Mesodermal cell (in vitro differentiated cells): ENCODE results near the gene ALDH1A1.

Experiments
- H3K27ac ChIP-seq: 2 replicates; pipeline ENCODE4 v1.7.0; 2013; ENCODE audit warnings: mild to moderate bottlenecking, low read depth, low read length, moderate library complexity; ENCODE audit not compliant: severe bottlenecking
- H3K36me3 ChIP-seq: 2 replicates; pipeline ENCODE4 v1.7.1; 2013; ENCODE audit warnings: mild to moderate bottlenecking, low read length, moderate library complexity; ENCODE audit not compliant: control insufficient read depth, insufficient read depth
- H3K4me1 ChIP-seq: one replicate; pipeline ENCODE4 v1.7.1; 2013; ENCODE audit warnings: mild to moderate bottlenecking, low read length; ENCODE audit not compliant: insufficient read depth, control insufficient read depth, poor library complexity, severe bottlenecking
- H3K4me3 ChIP-seq: 2 replicates; pipeline ENCODE4 v1.7.0; 2013; ENCODE audit warnings: low read length, control low read depth, mild to moderate bottlenecking; ENCODE audit not compliant: insufficient read depth, poor library complexity, severe bottlenecking; ENCODE audit errors: extremely low read depth
- H3K9me3 ChIP-seq: 2 replicates; pipeline ENCODE4 v1.7.1; 2013; ENCODE audit warnings: mild to moderate bottlenecking, low read length, moderate library complexity; ENCODE audit not compliant: control insufficient read depth
- WGBS, 2 experiments: methylation state at CpG; one replicate each; pipeline ENCODE4 v1.1.5; 2013; ENCODE audit warnings: missing lambda C conversion rate in 2 of 2; ENCODE audit not compliant: insufficient coverage in 2 of 2; 5-methylcytosine and 5-hydroxymethylcytosine counted together

The ALDH1A1 gene

GRCh38 chr9:72929542-72929941, 23.3 kb downstream of the ALDH1A1 start:
- WGBS, 2 experiments, result 100% methylated on average over 1 of the region's 1 CpG; no CpG with 5 or more reads in 1 of the 2 experiments
- Histone ChIP-seq H3K4me1 (no peaks in the 10 kb centered on the region), H3K9me3 (no peaks in the 10 kb centered on the region), H3K27ac (no peak overlapping the region), H3K36me3 (no peaks in the 10 kb centered on the region), H3K4me3 (no peak overlapping the region)

DNA sequence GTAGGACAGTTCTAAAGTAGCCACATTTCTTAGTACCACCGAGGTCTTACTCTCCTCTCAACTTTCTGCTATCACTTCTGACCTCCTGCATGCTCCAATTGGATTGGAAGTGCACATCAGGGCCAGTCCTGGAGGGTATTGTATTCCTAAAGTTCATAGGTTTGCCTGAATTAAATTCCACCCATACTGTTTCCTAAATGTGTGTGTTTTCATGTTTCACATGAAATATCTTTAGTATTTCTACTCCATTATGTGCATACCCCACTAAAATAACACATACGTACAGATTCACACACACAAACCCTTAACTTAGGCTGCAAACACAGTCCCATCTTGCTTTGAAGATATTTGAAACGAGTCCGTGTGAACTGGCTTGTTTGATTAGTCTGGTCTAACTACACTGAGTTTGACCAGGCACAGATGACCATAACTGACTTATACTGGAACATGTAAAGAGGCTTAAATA, 24.8 kb downstream of the ALDH1A1 start:
- WGBS, 2 experiments, result 83% methylated on average over 1 of the region's 4 CpGs; no CpG with 5 or more reads in 1 of the 2 experiments
- Histone ChIP-seq H3K9me3 (no peaks in the 10 kb centered on the region), H3K36me3 (no peaks in the 10 kb centered on the region), H3K4me1 (no peaks in the 10 kb centered on the region), H3K4me3 (no peak overlapping the region), H3K27ac (no peak overlapping the region)

DNA sequence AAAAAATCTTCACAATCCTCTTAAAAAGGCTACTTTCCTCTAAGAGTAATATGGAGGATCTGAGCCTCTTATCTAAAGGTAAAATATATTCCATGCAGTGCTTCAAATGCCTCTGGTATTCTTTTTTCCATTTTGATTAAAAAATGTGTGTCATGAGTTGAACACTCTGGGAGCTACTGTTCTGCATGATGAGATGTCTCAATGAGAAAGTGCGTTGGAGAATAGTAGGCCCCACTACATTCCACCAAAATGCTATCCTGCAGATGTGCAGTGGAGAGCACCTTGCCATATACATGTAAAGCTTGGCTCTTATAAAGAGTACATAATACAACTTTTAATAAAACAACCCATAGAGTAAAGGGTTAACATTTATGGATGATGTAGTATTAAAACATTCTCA, 26.3 kb downstream of the ALDH1A1 start:
- no CpG with 5 or more reads among the region's 1 CpG for WGBS, 2 experiments
- Histone ChIP-seq H3K36me3 (no peaks in the 10 kb centered on the region), H3K4me3 (no peak overlapping the region), H3K9me3 (no peaks in the 10 kb centered on the region), H3K4me1 (no peaks in the 10 kb centered on the region), H3K27ac (no peak overlapping the region)

DNA sequence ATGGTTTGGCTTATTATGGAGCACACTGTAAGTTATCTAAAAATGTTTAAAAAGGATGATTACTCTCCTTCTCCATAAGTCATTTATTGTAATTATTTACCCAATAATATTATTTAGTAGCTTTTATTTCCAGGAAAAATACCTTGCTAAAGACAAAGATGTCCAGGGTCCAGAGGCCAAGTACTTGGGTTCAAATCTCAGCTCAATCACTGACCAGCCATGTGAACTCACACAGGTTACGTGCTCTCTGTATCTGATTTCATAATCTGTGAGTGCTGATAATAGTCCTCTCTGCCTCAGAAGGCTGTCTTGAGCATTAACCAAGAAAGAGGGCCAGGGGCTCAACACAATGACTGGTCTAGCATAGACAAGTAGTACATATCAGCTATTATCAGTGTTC, 27.0 kb downstream of the ALDH1A1 start:
- no peaks in the 10 kb centered on the region for H3K9me3 ChIP-seq
- no peak overlapping the region for H3K4me3 ChIP-seq
- no peak overlapping the region for H3K27ac ChIP-seq
- WGBS, 2 experiments, result 67% methylated on average over 1 of the region's 1 CpG; no CpG with 5 or more reads in 1 of the 2 experiments
- H3K36me3 ChIP-seq, result no peaks in the 10 kb centered on the region
- H3K4me1 ChIP-seq, result no peaks in the 10 kb centered on the region

DNA sequence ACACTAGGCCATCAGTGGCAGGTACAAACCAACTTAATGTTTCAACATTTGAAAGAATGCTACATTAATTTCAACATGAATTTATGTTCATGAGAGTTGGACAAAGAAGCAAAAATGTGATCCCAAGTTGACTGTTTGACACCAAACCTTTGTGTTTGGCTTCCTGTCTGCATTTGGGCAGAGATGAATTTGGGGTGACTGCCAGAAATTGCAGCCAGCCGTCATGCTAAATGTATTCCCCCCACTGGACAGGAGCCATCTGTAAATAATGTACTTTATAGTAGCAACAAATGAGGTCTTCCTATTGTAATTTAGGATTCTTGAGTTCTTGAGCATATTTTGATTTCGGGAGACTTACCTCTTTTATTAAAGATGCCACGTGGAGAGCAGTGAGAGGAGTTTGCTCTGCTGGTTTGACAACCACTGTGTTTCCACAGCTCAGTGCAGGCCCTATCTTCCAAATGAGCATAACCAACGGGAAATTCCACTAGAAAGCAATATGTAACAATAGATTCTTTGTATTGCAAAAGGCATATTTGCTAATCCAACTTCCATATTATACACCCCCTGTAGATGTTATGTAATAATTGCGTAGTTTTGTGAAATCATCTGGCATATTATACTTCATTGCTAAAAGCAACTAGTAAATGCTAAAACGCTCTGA, 27.6 kb downstream of the ALDH1A1 start:
- Histone ChIP-seq H3K9me3 (no peaks in the 10 kb centered on the region), H3K36me3 (no peaks in the 10 kb centered on the region), H3K27ac (no peak overlapping the region), H3K4me1 (no peaks in the 10 kb centered on the region), H3K4me3 (no peak overlapping the region)
- WGBS, 2 experiments, result 74 to 84% methylated on average over 2 to 3 of the region's 6 CpGs

DNA sequence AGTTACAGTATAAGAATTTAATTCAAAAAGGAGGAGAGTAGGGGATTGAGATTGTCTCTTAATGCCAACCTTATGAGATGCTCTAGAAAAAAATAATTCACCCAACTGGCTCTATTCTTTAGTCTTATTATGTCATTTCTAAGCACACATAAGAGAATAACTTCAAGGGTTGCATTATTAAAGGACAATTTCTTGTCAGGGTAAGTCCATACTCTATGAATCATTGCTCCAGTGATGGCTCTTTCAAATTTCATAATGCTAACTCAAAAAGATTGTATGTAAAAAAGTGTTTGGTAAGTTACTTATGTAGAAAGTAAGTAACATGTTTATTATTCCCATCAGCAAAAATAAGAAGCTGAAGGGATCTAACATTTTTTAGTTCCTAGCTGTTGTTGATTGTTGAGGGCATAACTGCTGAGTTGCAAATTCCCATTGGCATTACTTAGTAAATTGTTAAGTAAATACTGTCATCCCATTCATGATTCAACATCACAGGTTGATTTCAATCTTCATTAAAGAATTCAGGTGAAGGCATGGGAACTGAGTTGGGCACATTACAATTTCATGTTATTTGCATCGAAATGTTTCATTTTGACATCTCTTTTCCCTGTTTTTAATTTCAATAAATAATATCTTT, 28.6 kb downstream of the ALDH1A1 start:
- H3K9me3 ChIP-seq, result no peaks in the 10 kb centered on the region
- H3K36me3 ChIP-seq, result no peaks in the 10 kb centered on the region
- no peak overlapping the region for H3K4me3 ChIP-seq
- no peaks in the 10 kb centered on the region for H3K4me1 ChIP-seq
- no peak overlapping the region for H3K27ac ChIP-seq
- WGBS, 2 experiments, result no CpG with 5 or more reads among the region's 1 CpG

GRCh38 chr9:72923077-72923476, 29.8 kb downstream of the ALDH1A1 start:
- no peaks in the 10 kb centered on the region for H3K9me3 ChIP-seq
- no peaks in the 10 kb centered on the region for H3K4me1 ChIP-seq
- no peak overlapping the region for H3K27ac ChIP-seq
- H3K4me3 ChIP-seq, result no peak overlapping the region
- WGBS, 2 experiments, result 100% methylated on average over 1 of the region's 1 CpG; no CpG with 5 or more reads in 1 of the 2 experiments
- H3K36me3 ChIP-seq, result no peaks in the 10 kb centered on the region

GRCh38 chr9:72921888-72922654, 30.8 kb downstream of the ALDH1A1 start:
- Histone ChIP-seq H3K9me3 (no peaks in the 10 kb centered on the region), H3K4me3 (no peak overlapping the region), H3K27ac (no peak overlapping the region), H3K36me3 (no peaks in the 10 kb centered on the region), H3K4me1 (no peaks in the 10 kb centered on the region)
- 89 to 90% methylated on average over 1 to 3 of the region's 5 CpGs for WGBS, 2 experiments

DNA sequence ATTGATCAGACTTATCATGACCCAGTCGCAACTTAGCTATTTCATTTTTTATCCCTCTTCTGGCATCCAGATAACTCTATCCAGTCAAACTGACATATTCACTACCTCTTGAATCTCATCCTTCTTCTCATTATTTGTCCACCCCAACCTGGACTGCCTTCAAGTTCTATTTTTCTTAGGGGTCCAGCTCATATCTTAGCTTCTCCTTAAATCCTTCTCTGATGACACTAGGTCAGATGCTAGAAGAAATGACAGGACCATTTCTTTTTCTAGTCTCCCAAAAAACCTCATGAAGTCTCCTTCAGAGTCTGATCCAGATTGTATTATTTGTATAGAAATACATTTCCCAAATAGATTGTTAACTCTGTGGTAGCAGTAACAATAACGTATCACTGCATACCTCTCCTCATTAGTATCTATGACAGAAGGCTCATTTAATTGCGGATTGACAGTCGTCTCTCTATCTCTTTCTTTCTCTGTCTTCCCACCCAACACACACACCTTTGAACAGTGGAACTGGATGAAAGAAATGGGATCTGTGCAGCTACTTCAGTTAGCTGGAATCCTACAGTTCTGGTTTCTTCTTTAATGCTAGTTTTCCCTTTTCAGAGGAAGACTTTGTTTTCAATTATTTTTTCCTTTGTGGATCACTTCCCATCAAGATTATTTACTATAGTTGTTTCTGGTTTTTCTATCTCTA, 33.5 kb downstream of the ALDH1A1 start:
- no peaks in the 10 kb centered on the region for H3K4me1 ChIP-seq
- H3K27ac ChIP-seq, result no peak overlapping the region
- WGBS, 2 experiments, result 82 to 88% methylated on average over 1 of the region's 4 CpGs
- H3K9me3 ChIP-seq, result no peaks in the 10 kb centered on the region
- H3K36me3 ChIP-seq, result no peaks in the 10 kb centered on the region
- H3K4me3 ChIP-seq, result no peak overlapping the region

- Histone ChIP-seq H3K9me3 (no peaks in the 10 kb centered on the region), H3K4me3 (no peak overlapping the region), H3K36me3 (no peaks in the 10 kb centered on the region), H3K27ac (no peak overlapping the region), H3K4me1 (no peaks in the 10 kb centered on the region)
- WGBS, 2 experiments, result no CpG with 5 or more reads among the region's 1 CpG
Observed at GRCh38 chr9:72917892-72918509, 34.9 kb downstream of the ALDH1A1 start.
